ENCODE results near the gene ORAI1.
"Not testable (repeated sequence)": the region's sequence is repeated elsewhere in the genome, so short reads cannot be mapped to it uniquely, and the experiment has no call there.

The ORAI1 gene

GRCh38 chr12:121649322-121649721 lies 23.0 kb downstream of the ORAI1 start:
- DNase-seq (ENCODE audit: low read depth): no peak

- no peak for DNase-seq (ENCODE audit: low read depth)
Measured at GRCh38 chr12:121649819-121650353, 23.6 kb downstream of the ORAI1 start.

GRCh38 chr12:121651320-121651719 lies 25.0 kb downstream of the ORAI1 start:
- no peak for DNase-seq (ENCODE audit: low read depth)

GRCh38 chr12:121652767-121653497 lies 26.6 kb downstream of the ORAI1 start:
- no peak for DNase-seq (ENCODE audit: low read depth)

- DNase-seq (ENCODE audit: low read depth): no peak
Measured at GRCh38 chr12:121653999-121654398, 27.7 kb downstream of the ORAI1 start.

- no peak for DNase-seq (ENCODE audit: low read depth)
Measured at GRCh38 chr12:121656122-121656521, 29.8 kb downstream of the ORAI1 start.

GRCh38 chr12:121657305-121658008 lies 31.1 kb downstream of the ORAI1 start:
- DNase-seq (ENCODE audit: low read depth): no peak

- DNase-seq (ENCODE audit: low read depth): not testable (repeated sequence)
Measured at GRCh38 chr12:121661353-121662105, 35.2 kb downstream of the ORAI1 start.

GRCh38 chr12:121663610-121663929 lies 37.2 kb downstream of the ORAI1 start:
- DNase-seq (ENCODE audit: low read depth): no peak

GRCh38 chr12:121666829-121667228 lies 40.5 kb downstream of the ORAI1 start:
- DNase-seq (ENCODE audit: low read depth): not testable (repeated sequence)

- no peak for DNase-seq (ENCODE audit: low read depth)
Measured at GRCh38 chr12:121668750-121669520, 42.6 kb downstream of the ORAI1 start.

- no peak for DNase-seq (ENCODE audit: low read depth)
Measured at GRCh38 chr12:121669521-121669900, 43.2 kb downstream of the ORAI1 start, which contains the start of gene MORN3. Gene MORN3 (minus strand): TSS chr12:121669654. CDS start chr12:121669483, 171 bp downstream.

GRCh38 chr12:121673013-121673511 lies 46.7 kb downstream of the ORAI1 start:
- no peak for DNase-seq (ENCODE audit: low read depth)

GRCh38 chr12:121676190-121676589 lies 49.9 kb downstream of the ORAI1 start:
- no peak for DNase-seq (ENCODE audit: low read depth)

GRCh38 chr12:121678305-121678704 lies 52.0 kb downstream of the ORAI1 start:
- no peak for DNase-seq (ENCODE audit: low read depth)

- DNase-seq (ENCODE audit: low read depth): no peak
Measured at GRCh38 chr12:121678716-121679300, 52.5 kb downstream of the ORAI1 start.

GRCh38 chr12:121679661-121680197 lies 53.4 kb downstream of the ORAI1 start:
- not testable (repeated sequence) for DNase-seq (ENCODE audit: low read depth)

- no peak for DNase-seq (ENCODE audit: low read depth)
Measured at GRCh38 chr12:121688966-121689365, 62.6 kb downstream of the ORAI1 start.

GRCh38 chr12:121689430-121689829 lies 63.1 kb downstream of the ORAI1 start:
- no peak for DNase-seq (ENCODE audit: low read depth)
